Measurements from ENCODE around the gene LGALS13. TPM values are rescaled to one million over a fixed set of nuclear protein-coding genes. Genes with fewer than 3 reads are reported as not detected.

LGALS13 gene
- total and polyA plus RNA-seq, 2 of the 8 experiments (the other 6 are each of a cell fraction or from before 2014, with no cell fraction given): not detected

GRCh38 chr19:39641773-39642172 lies 39.4 kb downstream of the LGALS13 start (continued):
- no peak for TF ChIP-seq CHD7 (IDR thresholded peaks at IDR 0.05; ENCODE audit: insufficient replicate concordance, low read length)

All from H1 (cell line).